Caco-2 (cell line): ENCODE measurements around the gene ZIK1. TPM values are rescaled to one million over a fixed set of nuclear protein-coding genes. Genes with fewer than 3 reads are reported as not detected.

Experiments
- Bru-seq: library from RNA; stranded (reverse); fragments of 400-500 nt; gene quantifications from one replicate; lab custom pipeline; 2021; lab: Mats Ljungman, UMichigan
- BruChase-seq, 2 experiments: library from RNA; stranded (reverse); fragments of 400-500 nt; gene quantifications; one replicate each; lab custom pipeline; 2021; lab: Mats Ljungman, UMichigan
- BruUV-seq: library from RNA; stranded (reverse); fragments of 400-500 nt; replicated peaks from 2 replicates; lab custom pipeline; 2021; lab: Mats Ljungman, UMichigan
- CTCF ChIA-PET: fragments of 300-600 bp; sonication (Branson Sonifier 250); formaldehyde crosslinking; loops from one replicate; lab custom pipeline; 2022; ENCODE audit warnings: antibody characterized with exemption; lab: Charles Lee
- POLR2A ChIA-PET: fragments of 300-600 bp; sonication (Branson Sonifier 250); formaldehyde crosslinking; loops from one replicate; lab custom pipeline; 2022; ENCODE audit warnings: antibody characterized with exemption; lab: Charles Lee
- DNase-seq, 2 experiments: peaks; one replicate each; pipeline versions ENCODE4 v3.0.0 to v3.0.0-alpha.2; 2020 to 2022
- H3K27me3 ChIP-seq: replicated peaks from 2 replicates; pipeline ENCODE4 v1.6.0; 2011; ENCODE audit warnings: low read length; ENCODE audit not compliant: control insufficient read depth, insufficient read depth
- H3K36me3 ChIP-seq: 2 replicates; pipeline ENCODE4 v1.5.1; 2011; ENCODE audit warnings: low read length; ENCODE audit not compliant: control insufficient read depth, insufficient read depth
- H3K4me1 ChIP-seq: fragments of 250-450 bp; sonication (Bioruptor Pico); 2 replicates; pipeline ENCODE4 v1.5.1; 2020; ENCODE audit warnings: mild to moderate bottlenecking
- H3K4me3 ChIP-seq: 2 replicates; pipeline ENCODE4 v1.5.1; 2011; ENCODE audit warnings: low read depth, mild to moderate bottlenecking, control low read depth, low read length
- H3K9me3 ChIP-seq: fragments of 250-450 bp; sonication (Bioruptor Pico); 2 replicates; pipeline ENCODE4 v1.5.1; 2020; ENCODE audit warnings: mild to moderate bottlenecking, moderate library complexity
- H3K27ac Mint-ChIP-seq: one replicate; pipeline ENCODE4 v1.8.0; 2022; ENCODE audit warnings: mixed read lengths; ENCODE audit not compliant: unreplicated experiment
- H3K27me3 Mint-ChIP-seq: one replicate; pipeline ENCODE4 v1.8.0; 2022; ENCODE audit warnings: mixed read lengths; ENCODE audit not compliant: insufficient read depth, unreplicated experiment
- H3K36me3 Mint-ChIP-seq: one replicate; pipeline ENCODE4 v1.8.0; 2022; ENCODE audit warnings: mild to moderate bottlenecking, mixed read lengths; ENCODE audit not compliant: insufficient read depth, unreplicated experiment
- H3K4me1 Mint-ChIP-seq: one replicate; pipeline ENCODE4 v1.8.0; 2022; ENCODE audit warnings: low read depth, mixed read lengths; ENCODE audit not compliant: unreplicated experiment
- H3K4me3 Mint-ChIP-seq: one replicate; pipeline ENCODE4 v1.8.0; 2022; ENCODE audit warnings: mild to moderate bottlenecking, moderate library complexity, mixed read lengths; ENCODE audit not compliant: unreplicated experiment
- H3K9me3 Mint-ChIP-seq: one replicate; pipeline ENCODE4 v1.8.0; 2022; ENCODE audit warnings: mixed read lengths; ENCODE audit not compliant: unreplicated experiment
- intact Hi-C: fragments of 100-400 bp; cut with micrococcal nuclease; formaldehyde crosslinking; loops from one replicate; pipeline ENCODE4 v1.10.0; 2022; ENCODE audit not compliant: unreplicated experiment
- long read RNA-seq: library from polyadenylated mRNA; stranded (forward); transcript quantifications from one replicate; pipeline ENCODE4 v2.0.0, GENCODE V29; 2022
- total RNA-seq: library from RNA; stranded (reverse); gene quantifications from 2 replicates; pipeline ENCODE4 v1.2.3, GENCODE V29; 2022
- TF ChIP-seq, protein P1 (sequence below), 2 experiments: fragments of 200-600 bp in 1 of 2; IDR thresholded peaks; 1 replicate in 1 of 2; 2 replicates in 1 of 2; pipeline versions ENCODE4 v1.5.1 to v1.8.0; 2011 to 2022; ENCODE audit warnings: antibody characterized with exemption in 1 of 2, control low read depth in 1 of 2, inconsistent platforms in 1 of 2, low read depth in 1 of 2, low read length in 1 of 2, mild to moderate bottlenecking in 1 of 2, moderate library complexity in 1 of 2; ENCODE audit not compliant: insufficient read depth in 1 of 2, severe bottlenecking in 1 of 2, unreplicated experiment in 1 of 2

ZIK1 gene
- not detected in 2 replicates for total RNA-seq
- percentile 7 among the genes with signal in this experiment for Bru-seq, nascent RNA
- percentile 12 among the genes with signal in this experiment for BruChase-seq, experiment 1, labeled RNA remaining after a 2-hour chase
- not detected for BruChase-seq, experiment 2, labeled RNA remaining after a 6-hour chase
- long read RNA-seq: 0 reads

GRCh38 chr19:57583521-57584416 lies at the start of gene ZIK1:
TSS of gene ZIK1 (plus strand) at chr19:57584145. CDS start at chr19:57584357, 212 bp downstream.
- Histone ChIP-seq H3K27me3 (no peaks in the 10 kb centered on the region), H3K9me3 (no peaks in the 10 kb centered on the region), H3K36me3 (no peaks in the 10 kb centered on the region), H3K4me1 (no peaks in the 10 kb centered on the region), H3K4me3 (no peak within 1 kb of the TSS)
- Mint-ChIP-seq H3K4me3 (no peak within 1 kb of the TSS), H3K9me3 (peaks cover 42% of the 10 kb centered on the region), H3K27ac (no peak within 1 kb of the TSS), H3K27me3 (no peaks in the 10 kb centered on the region), H3K36me3 (no peaks in the 10 kb centered on the region), H3K4me1 (no peaks in the 10 kb centered on the region)
- CTCF ChIA-PET: no interaction called here
- POLR2A ChIA-PET: no interaction called here
- DNase-seq: no peak
- no TSS peak for BruUV-seq
- intact Hi-C loops: no loop called here
- TF ChIP-seq, protein P1, sequence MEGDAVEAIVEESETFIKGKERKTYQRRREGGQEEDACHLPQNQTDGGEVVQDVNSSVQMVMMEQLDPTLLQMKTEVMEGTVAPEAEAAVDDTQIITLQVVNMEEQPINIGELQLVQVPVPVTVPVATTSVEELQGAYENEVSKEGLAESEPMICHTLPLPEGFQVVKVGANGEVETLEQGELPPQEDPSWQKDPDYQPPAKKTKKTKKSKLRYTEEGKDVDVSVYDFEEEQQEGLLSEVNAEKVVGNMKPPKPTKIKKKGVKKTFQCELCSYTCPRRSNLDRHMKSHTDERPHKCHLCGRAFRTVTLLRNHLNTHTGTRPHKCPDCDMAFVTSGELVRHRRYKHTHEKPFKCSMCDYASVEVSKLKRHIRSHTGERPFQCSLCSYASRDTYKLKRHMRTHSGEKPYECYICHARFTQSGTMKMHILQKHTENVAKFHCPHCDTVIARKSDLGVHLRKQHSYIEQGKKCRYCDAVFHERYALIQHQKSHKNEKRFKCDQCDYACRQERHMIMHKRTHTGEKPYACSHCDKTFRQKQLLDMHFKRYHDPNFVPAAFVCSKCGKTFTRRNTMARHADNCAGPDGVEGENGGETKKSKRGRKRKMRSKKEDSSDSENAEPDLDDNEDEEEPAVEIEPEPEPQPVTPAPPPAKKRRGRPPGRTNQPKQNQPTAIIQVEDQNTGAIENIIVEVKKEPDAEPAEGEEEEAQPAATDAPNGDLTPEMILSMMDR (IDR thresholded peaks at IDR 0.05; ENCODE audit: insufficient read depth in 1 of 2, low read depth in 1 of 2, low read length in 1 of 2, severe bottlenecking in 1 of 2, unreplicated experiment in 1 of 2): no peak

DNA sequence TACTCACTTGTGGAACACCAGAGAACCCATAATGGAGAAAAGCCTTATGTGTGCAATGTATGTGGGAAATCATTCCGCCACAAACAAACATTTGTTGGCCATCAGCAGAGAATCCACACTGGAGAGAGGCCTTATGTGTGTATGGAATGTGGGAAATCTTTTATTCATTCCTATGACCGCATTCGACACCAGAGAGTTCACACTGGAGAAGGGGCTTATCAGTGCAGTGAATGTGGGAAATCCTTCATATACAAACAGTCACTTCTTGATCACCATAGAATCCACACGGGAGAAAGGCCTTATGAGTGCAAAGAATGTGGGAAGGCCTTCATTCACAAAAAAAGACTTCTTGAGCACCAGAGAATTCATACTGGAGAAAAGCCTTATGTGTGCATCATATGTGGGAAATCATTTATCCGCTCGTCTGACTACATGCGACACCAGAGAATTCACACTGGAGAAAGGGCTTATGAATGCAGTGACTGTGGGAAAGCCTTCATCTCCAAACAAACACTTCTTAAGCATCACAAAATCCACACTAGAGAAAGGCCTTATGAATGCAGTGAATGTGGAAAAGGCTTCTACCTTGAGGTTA lies 45.9 kb upstream of the ZIK1 start:
- Mint-ChIP-seq H3K36me3 (peaks cover 66% of the 10 kb centered on the region), H3K4me3 (no peak overlapping the region), H3K27ac (no peak overlapping the region), H3K4me1 (no peaks in the 10 kb centered on the region), H3K9me3 (peaks cover 73% of the 10 kb centered on the region), H3K27me3 (no peaks in the 10 kb centered on the region)
- Histone ChIP-seq H3K27me3 (no peaks in the 10 kb centered on the region), H3K9me3 (peaks cover 32% of the 10 kb centered on the region), H3K4me3 (no peak overlapping the region), H3K36me3 (peaks cover 5% of the 10 kb centered on the region), H3K4me1 (no peaks in the 10 kb centered on the region)
- CTCF ChIA-PET: no interaction called here
- no peak for DNase-seq
- TF ChIP-seq, protein P1 (IDR thresholded peaks at IDR 0.05; ENCODE audit: insufficient read depth in 1 of 2, low read depth in 1 of 2, low read length in 1 of 2, severe bottlenecking in 1 of 2, unreplicated experiment in 1 of 2): no peak
- POLR2A ChIA-PET: no interaction called here
- intact Hi-C loops: no loop called here
- no TSS peak for BruUV-seq

DNA sequence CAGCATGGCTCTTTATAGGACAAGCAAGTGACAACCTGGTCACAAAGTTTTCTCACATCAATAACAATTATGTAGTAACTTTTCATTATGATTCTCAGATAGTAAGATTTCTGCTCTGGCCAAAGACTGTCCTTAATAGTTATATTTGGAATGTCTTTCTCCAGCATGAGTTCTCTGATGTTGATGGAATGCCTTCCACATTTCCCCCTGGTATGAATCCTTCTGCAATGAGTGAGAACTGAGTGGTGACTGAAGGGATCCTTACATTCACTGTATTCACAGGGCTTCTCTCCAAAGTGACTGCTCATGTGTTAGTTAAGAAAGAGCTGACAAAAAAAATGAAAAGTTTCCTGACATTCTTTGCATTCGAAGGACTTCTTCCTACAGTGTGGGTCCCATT lies 37.4 kb upstream of the ZIK1 start:
- H3K9me3 ChIP-seq: peaks cover 37% of the 10 kb centered on the region
- Mint-ChIP-seq H3K36me3 (peaks cover 74% of the 10 kb centered on the region), H3K9me3 (peaks cover 68% of the 10 kb centered on the region), H3K27ac (no peak overlapping the region), H3K27me3 (no peaks in the 10 kb centered on the region), H3K4me3 (no peak overlapping the region), H3K4me1 (no peaks in the 10 kb centered on the region)
- H3K4me3 ChIP-seq: no peak overlapping the region
- intact Hi-C loops: no loop called here
- ChIA-PET CTCF (no interaction called here), POLR2A (no interaction called here)
- H3K27me3 ChIP-seq: no peaks in the 10 kb centered on the region
- TF ChIP-seq, protein P1 (IDR thresholded peaks at IDR 0.05; ENCODE audit: insufficient read depth in 1 of 2, low read depth in 1 of 2, low read length in 1 of 2, severe bottlenecking in 1 of 2, unreplicated experiment in 1 of 2): no peak
- H3K36me3 ChIP-seq: peaks cover 19% of the 10 kb centered on the region
- no peak for DNase-seq
- no TSS peak for BruUV-seq
- H3K4me1 ChIP-seq: no peaks in the 10 kb centered on the region
